Vagina (tissue), 2 donors: ENCODE results near the gene MPPED1.

ENCODE experiments used
- CTCF ChIP-seq, 3 experiments: fragments of 450-650 bp in 2 of 3; fragments of 200-600 bp in 1 of 3; sonication (generic) in 1 of 3; IDR thresholded peaks; one replicate each; pipeline ENCODE4 v1.5.1; 2017 to 2019; ENCODE audit warnings: antibody characterized with exemption in 3 of 3, mild to moderate bottlenecking in 2 of 3, moderate library complexity in 2 of 3
- POLR2A ChIP-seq, 2 donors: fragments of 450-650 bp; IDR thresholded peaks; one replicate each; pipeline ENCODE4 v1.6.1; 2017; ENCODE audit warnings: antibody characterized with exemption in 2 of 2, mild to moderate bottlenecking in 2 of 2, moderate library complexity in 2 of 2

GRCh38 chr22:43540529-43540923, 128.7 kb downstream of the MPPED1 start:
- no peak for TF ChIP-seq POLR2A (IDR thresholded peaks at IDR 0.05)
- TF ChIP-seq CTCF (IDR thresholded peaks at IDR 0.05) = no peak
